Right atrium auricular region (tissue), 2 donors: Measurements from ENCODE around the gene SUFU. TPM values are rescaled to one million over a fixed set of nuclear protein-coding genes. Genes with fewer than 3 reads are reported as not detected.

Experiments
- DNase-seq: peaks from one replicate; pipeline ENCODE4 v3.0.0-alpha.2; 2019; ENCODE audit warnings: low spot score
- H3K27ac ChIP-seq, 2 donors: fragments of 200-600 bp; sonication (generic); 1 replicate in 1 of 2; 2 replicates in 1 of 2; pipeline ENCODE4 v1.5.1; 2016 to 2019
- H3K27me3 ChIP-seq, 2 donors: fragments of 200-600 bp; sonication (generic); one replicate each; pipeline versions ENCODE4 v1.5.1 to v1.6.0; 2017 to 2019
- H3K36me3 ChIP-seq: fragments of 200-600 bp; sonication (generic); one replicate; pipeline ENCODE4 v1.5.1; 2016
- H3K4me1 ChIP-seq, 2 donors: fragments of 200-600 bp; sonication (generic); one replicate each; pipeline versions ENCODE4 v1.5.1 to v1.6.0; 2017 to 2019
- H3K4me3 ChIP-seq, 2 donors: fragments of 200-600 bp; sonication (generic); 1 replicate in 1 of 2; 2 replicates in 1 of 2; pipeline ENCODE4 v1.5.1; 2017 to 2019; ENCODE audit warnings: mild to moderate bottlenecking in 1 of 2, moderate library complexity in 1 of 2
- H3K9me3 ChIP-seq, 2 donors: fragments of 200-600 bp; sonication (generic); one replicate each; pipeline ENCODE4 v1.5.1; 2019
- CTCF ChIP-seq, 2 donors: fragments of 200-600 bp; sonication (generic); IDR thresholded peaks; one replicate each; pipeline ENCODE4 v1.5.1; 2019; ENCODE audit warnings: antibody characterized with exemption in 2 of 2
- total RNA-seq, 2 donors: library from RNA; depleted of rRNA; stranded (reverse); fragments of >200 nt; gene quantifications; one replicate each; pipeline ENCODE4 v1.1.0, GENCODE V29; 2016

Gene SUFU
- total RNA-seq, 2 donors from 2014 or later, result 4.9 to 6.4 TPM

GRCh38 chr10:102485093-102485784 is 18.5 kb upstream of the SUFU start:
- Histone ChIP-seq H3K27ac (no peak overlapping the region), H3K36me3 (peaks cover 100% of the 10 kb centered on the region), H3K4me1 (no peaks in the 10 kb centered on the region), H3K9me3 (no peaks in the 10 kb centered on the region), H3K27me3 (no peaks in the 10 kb centered on the region), H3K4me3 (no peak overlapping the region)
- TF ChIP-seq CTCF (IDR thresholded peaks at IDR 0.05), result no peak
- DNase-seq, result no peak

GRCh38 chr10:102491136-102491535 is 12.6 kb upstream of the SUFU start:
- no peak for TF ChIP-seq CTCF (IDR thresholded peaks at IDR 0.05)
- no peak overlapping the region for H3K4me3 ChIP-seq
- peaks cover 0 to 29% of the 10 kb centered on the region in 2 donors for H3K4me1 ChIP-seq
- no peaks in the 10 kb centered on the region for H3K9me3 ChIP-seq
- no peak overlapping the region for H3K27ac ChIP-seq
- no peaks in the 10 kb centered on the region for H3K27me3 ChIP-seq
- DNase-seq, result no peak
- H3K36me3 ChIP-seq, result peaks cover 47% of the 10 kb centered on the region

- DNase-seq, result no peak
- H3K4me1 ChIP-seq, result peaks cover 0 to 29% of the 10 kb centered on the region in 2 donors
These were observed 11.3 kb upstream of the SUFU start for GRCh38 chr10:102492344-102492939.

GRCh38 chr10:102492983-102493382 is 10.8 kb upstream of the SUFU start:
- no peaks in the 10 kb centered on the region for H3K9me3 ChIP-seq
- H3K4me3 ChIP-seq, result no peak overlapping the region
- peaks cover 28% of the 10 kb centered on the region for H3K36me3 ChIP-seq
- H3K27me3 ChIP-seq, result no peaks in the 10 kb centered on the region
- peak overlapping the region; percentile 20 to 36 for H3K27ac ChIP-seq
- no peak for DNase-seq
- H3K4me1 ChIP-seq, result peaks cover 0 to 29% of the 10 kb centered on the region in 2 donors
- no peak for TF ChIP-seq CTCF (IDR thresholded peaks at IDR 0.05)

More at GRCh38 chr10:102492344-102492939, 11.3 kb upstream of the SUFU start:
- no peaks in the 10 kb centered on the region for H3K9me3 ChIP-seq
- H3K27ac ChIP-seq, result peak overlapping the region; percentile 20 to 36
- H3K36me3 ChIP-seq, result peaks cover 34% of the 10 kb centered on the region
- no peak for TF ChIP-seq CTCF (IDR thresholded peaks at IDR 0.05)
- H3K4me3 ChIP-seq, result no peak overlapping the region
- no peaks in the 10 kb centered on the region for H3K27me3 ChIP-seq

- no peak overlapping the region for H3K4me3 ChIP-seq
- H3K27ac ChIP-seq, result peak overlapping the region; percentile 20 to 36
- peaks cover 0 to 35% of the 10 kb centered on the region in 2 donors for H3K4me1 ChIP-seq
- no peak for DNase-seq
- H3K9me3 ChIP-seq, result no peaks in the 10 kb centered on the region
- H3K36me3 ChIP-seq, result peaks cover 21% of the 10 kb centered on the region
- no peak for TF ChIP-seq CTCF (IDR thresholded peaks at IDR 0.05)
- H3K27me3 ChIP-seq, result no peaks in the 10 kb centered on the region
These were observed 10.0 kb upstream of the SUFU start for GRCh38 chr10:102493771-102494170.
